Raji (cell line): ENCODE measurements around the gene NLE1.

ENCODE experiments used
- POLR2A ChIP-seq: IDR thresholded peaks from 2 replicates; pipeline ENCODE4 v1.6.1; 2011; ENCODE audit warnings: low read depth, low read length, control low read depth; ENCODE audit not compliant: insufficient read depth

Gene NLE1

GRCh38 chr17:35167666-35168065 lies 25.6 kb upstream of the NLE1 start:
- TF ChIP-seq POLR2A = no peak

GRCh38 chr17:35167046-35167445 lies 24.9 kb upstream of the NLE1 start:
- TF ChIP-seq POLR2A = no peak

GRCh38 chr17:35166526-35166925 lies 24.4 kb upstream of the NLE1 start:
- TF ChIP-seq POLR2A = no peak

- no peak for TF ChIP-seq POLR2A
Measured at GRCh38 chr17:35164716-35165115, 22.6 kb upstream of the NLE1 start.

- no peak for TF ChIP-seq POLR2A
Measured at GRCh38 chr17:35163886-35164285, 21.8 kb upstream of the NLE1 start.

GRCh38 chr17:35162755-35163154 lies 20.7 kb upstream of the NLE1 start:
- no peak for TF ChIP-seq POLR2A

- no peak for TF ChIP-seq POLR2A
Measured at GRCh38 chr17:35161281-35161761, 19.2 kb upstream of the NLE1 start.

GRCh38 chr17:35160354-35161201 lies 18.5 kb upstream of the NLE1 start:
- TF ChIP-seq POLR2A = no peak

GRCh38 chr17:35159940-35160339 lies 17.8 kb upstream of the NLE1 start:
- TF ChIP-seq POLR2A = no peak

- no peak for TF ChIP-seq POLR2A
Measured at GRCh38 chr17:35155246-35155645, 13.1 kb upstream of the NLE1 start.

GRCh38 chr17:35154196-35155165 lies 12.4 kb upstream of the NLE1 start:
- no peak for TF ChIP-seq POLR2A

GRCh38 chr17:35152421-35153140 lies 10.5 kb upstream of the NLE1 start:
- TF ChIP-seq POLR2A = no peak

- no peak for TF ChIP-seq POLR2A
Measured at GRCh38 chr17:35149941-35150340, 7.8 kb upstream of the NLE1 start.

- no peak for TF ChIP-seq POLR2A
Measured at GRCh38 chr17:35148144-35148543, 6.0 kb upstream of the NLE1 start.

GRCh38 chr17:35147375-35147905 lies 5.3 kb upstream of the NLE1 start, which contains the start of gene UNC45B:
Gene UNC45B, plus strand, starts transcription at chr17:35147817. Its CDS starts 447 bp downstream, at chr17:35148264.
- no peak for TF ChIP-seq POLR2A
